Fibroblast of mammary gland (primary cell): ENCODE measurements around the gene BBOF1.
A peak's percentile ranks its signal among the peaks of the same experiment; 100 is the strongest.

Source experiments
- DNase-seq: peaks from one replicate; pipeline ENCODE4 v3.0.0-alpha.2; 2010; ENCODE audit warnings: low read depth
- H3K4me3 ChIP-seq: 2 replicates; pipeline ENCODE4 v1.5.1; 2011; ENCODE audit warnings: low read depth, mild to moderate bottlenecking, low read length, moderate library complexity; ENCODE audit not compliant: control insufficient read depth
- CTCF ChIP-seq: conservative IDR thresholded peaks from 2 replicates; pipeline ENCODE4 v1.5.1; 2011; ENCODE audit warnings: low read depth, low read length, inconsistent platforms; ENCODE audit not compliant: control insufficient read depth, insufficient read depth

Gene BBOF1

GRCh38 chr14:74014299-74014698 is 4.8 kb upstream of the BBOF1 start:
- TF ChIP-seq CTCF, result no peak
- peak; percentile 29 for DNase-seq
- H3K4me3 ChIP-seq, result no peak overlapping the region

GRCh38 chr14:74015176-74015575 is 4.0 kb upstream of the BBOF1 start:
- no peak for DNase-seq
- no peak overlapping the region for H3K4me3 ChIP-seq
- TF ChIP-seq CTCF, result no peak

- TF ChIP-seq CTCF, result no peak
- H3K4me3 ChIP-seq, result no peak overlapping the region
- no peak for DNase-seq
Measured at GRCh38 chr14:74015963-74016362, 3.2 kb upstream of the BBOF1 start.

DNA sequence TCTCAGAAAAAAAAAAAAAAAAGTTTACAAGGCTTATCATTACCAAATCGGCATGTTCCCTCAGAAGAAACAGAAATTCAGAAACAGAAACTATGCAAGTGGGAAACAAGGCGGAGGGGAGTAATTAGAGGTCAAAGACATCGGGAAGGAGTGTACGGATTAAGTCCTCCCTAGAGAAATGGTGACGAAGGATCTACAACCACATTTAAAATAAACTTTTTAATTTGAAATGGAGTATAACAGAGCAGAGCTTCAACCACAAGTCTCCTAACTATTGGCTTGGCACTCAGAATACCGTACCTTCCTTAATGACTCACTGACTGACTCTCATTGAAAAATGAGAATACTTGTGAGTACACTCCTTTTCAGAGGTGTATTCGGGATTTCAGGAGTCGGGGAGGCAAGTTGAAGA is 969 bp upstream of the BBOF1 start:
- no peak for TF ChIP-seq CTCF
- H3K4me3 ChIP-seq, result peak overlapping the region; percentile 88
- DNase-seq, result peak; percentile 82

DNA sequence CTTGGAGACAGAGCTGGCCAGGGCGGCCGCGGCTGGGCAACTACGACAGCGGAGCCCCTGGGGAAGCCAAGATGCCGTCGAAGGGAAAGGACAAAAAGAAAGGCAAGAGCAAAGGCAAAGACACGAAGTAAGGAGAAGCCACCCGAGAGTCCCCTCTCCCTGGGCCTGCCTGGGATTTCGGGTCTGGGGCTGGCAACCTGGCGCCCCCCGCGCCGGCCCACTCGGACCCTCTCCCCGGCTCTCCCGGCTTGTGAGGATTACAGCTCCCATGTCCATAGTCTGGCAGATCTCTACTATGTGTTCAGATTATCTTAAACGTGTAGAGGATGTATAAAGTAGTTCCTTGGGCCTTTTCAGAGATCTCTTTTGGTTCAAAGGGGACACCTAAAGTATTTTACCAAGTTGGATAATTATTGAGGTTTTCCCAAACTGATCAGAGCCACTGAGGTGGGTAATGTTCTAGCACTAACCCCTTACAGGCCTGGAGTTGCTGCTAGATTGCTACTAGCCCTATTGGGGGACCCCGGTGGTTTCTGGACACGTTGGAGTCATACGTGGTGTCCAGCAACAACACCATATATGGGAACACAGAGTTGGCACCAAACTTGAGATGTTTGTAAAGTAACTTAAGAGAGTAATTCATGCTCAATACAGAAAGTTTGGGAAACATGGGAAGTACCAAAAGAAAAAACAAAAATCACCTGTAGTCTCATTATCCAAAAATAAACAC is 424 bp downstream of the BBOF1 start:
- peak; percentile 61 for DNase-seq
- TF ChIP-seq CTCF, result no peak
- H3K4me3 ChIP-seq, result peak overlapping the region; percentile 84

- no peak for TF ChIP-seq CTCF
- DNase-seq, result no peak
- H3K4me3 ChIP-seq, result no peak overlapping the region
Measured at GRCh38 chr14:74022346-74022745, 3.2 kb downstream of the BBOF1 start.
